ENCODE data around the gene SYCP1.

GRCh38 chr1:115013792-115014191, 159.1 kb downstream of the SYCP1 start:
- TF ChIP-seq JUND (IDR thresholded peaks at IDR 0.05; ENCODE audit: low read depth, low read length) (no peak), ELK1 (IDR thresholded peaks at IDR 0.05; ENCODE audit: low read depth, low read length) (no peak), CTCF (IDR thresholded peaks at IDR 0.05 in 2 of 3, conservative IDR thresholded peaks at IDR 0.05 in 1 of 3; ENCODE audit: control insufficient read depth in 2 of 3, extremely low read depth in 1 of 3, insufficient read depth in 1 of 3, low read depth in 3 of 3, low read length in 3 of 3) (no peak), ZBTB11 (CRISPR knock-in tag; IDR thresholded peaks at IDR 0.05) (no peak), TARDBP (IDR thresholded peaks at IDR 0.05; ENCODE audit: borderline replicate concordance) (no peak), HDAC6 (IDR thresholded peaks at IDR 0.05; ENCODE audit: unreplicated experiment) (no peak)
- TF ChIP-seq, protein P1, sequence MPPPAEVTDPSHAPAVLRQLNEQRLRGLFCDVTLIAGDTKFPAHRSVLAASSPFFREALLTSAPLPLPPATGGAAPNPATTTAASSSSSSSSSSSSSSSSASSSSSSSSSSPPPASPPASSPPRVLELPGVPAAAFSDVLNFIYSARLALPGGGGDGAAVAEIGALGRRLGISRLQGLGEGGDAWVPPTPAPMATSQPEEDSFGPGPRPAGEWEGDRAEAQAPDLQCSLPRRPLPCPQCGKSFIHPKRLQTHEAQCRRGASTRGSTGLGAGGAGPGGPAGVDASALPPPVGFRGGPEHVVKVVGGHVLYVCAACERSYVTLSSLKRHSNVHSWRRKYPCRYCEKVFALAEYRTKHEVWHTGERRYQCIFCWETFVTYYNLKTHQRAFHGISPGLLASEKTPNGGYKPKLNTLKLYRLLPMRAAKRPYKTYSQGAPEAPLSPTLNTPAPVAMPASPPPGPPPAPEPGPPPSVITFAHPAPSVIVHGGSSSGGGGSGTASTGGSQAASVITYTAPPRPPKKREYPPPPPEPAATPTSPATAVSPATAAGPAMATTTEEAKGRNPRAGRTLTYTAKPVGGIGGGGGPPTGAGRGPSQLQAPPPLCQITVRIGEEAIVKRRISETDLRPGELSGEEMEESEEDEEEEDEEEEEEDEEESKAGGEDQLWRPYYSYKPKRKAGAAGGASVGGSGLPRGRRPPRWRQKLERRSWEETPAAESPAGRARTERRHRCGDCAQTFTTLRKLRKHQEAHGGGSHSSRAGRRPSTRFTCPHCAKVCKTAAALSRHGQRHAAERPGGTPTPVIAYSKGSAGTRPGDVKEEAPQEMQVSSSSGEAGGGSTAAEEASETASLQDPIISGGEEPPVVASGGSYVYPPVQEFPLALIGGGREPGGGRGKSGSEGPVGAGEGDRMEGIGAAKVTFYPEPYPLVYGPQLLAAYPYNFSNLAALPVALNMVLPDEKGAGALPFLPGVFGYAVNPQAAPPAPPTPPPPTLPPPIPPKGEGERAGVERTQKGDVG (CRISPR knock-in tag; IDR thresholded peaks at IDR 0.05), result no peak
